H1 (cell line): ENCODE data around the gene TWIST2. TPM values are rescaled to one million over a fixed set of nuclear protein-coding genes. Genes with fewer than 3 reads are reported as not detected.
A peak's percentile ranks its signal among the peaks of the same experiment; 100 is the strongest.

ENCODE experiments used
- CTCF ChIA-PET: fragments of 300-600 bp; sonication (Branson Sonifier 250); formaldehyde crosslinking; loops from one replicate; lab custom pipeline; 2021; ENCODE audit not compliant: partially characterized antibody; lab: Charles Lee
- POLR2A ChIA-PET: fragments of 300-600 bp; sonication (Branson Sonifier 250); formaldehyde crosslinking; loops from one replicate; lab custom pipeline; 2021; ENCODE audit warnings: inconsistent platforms; ENCODE audit not compliant: partially characterized antibody; lab: Charles Lee
- DNase-seq, 2 experiments: peaks; one replicate each; pipeline versions ENCODE4 v3.0.0 to v3.0.0-alpha.2; 2010 to 2022; ENCODE audit warnings: low spot score in 2 of 2, low read depth in 1 of 2, mixed read lengths in 1 of 2
- FAIRE-seq: peaks from 2 replicates; lab custom pipeline; 2011; peaks lifted over from hg19 to GRCh38; lab: Jason Lieb, UNC
- H2AFZ ChIP-seq: 2 replicates; pipeline ENCODE4 v1.8.1; 2012; ENCODE audit warnings: low read length, inconsistent platforms
- H2AK5ac ChIP-seq: 2 replicates; pipeline ENCODE4 v1.6.1; 2013; ENCODE audit warnings: low read depth, low read length
- H2BK120ac ChIP-seq: replicated peaks from 2 replicates; pipeline ENCODE3; 2013; ENCODE audit warnings: low read depth, low read length, inconsistent platforms
- H2BK12ac ChIP-seq: 2 replicates; pipeline ENCODE4 v1.6.1; 2013; ENCODE audit warnings: low read depth, low read length
- H2BK15ac ChIP-seq: 2 replicates; pipeline ENCODE4 v1.6.1; 2013; ENCODE audit warnings: low read length
- H2BK20ac ChIP-seq: 2 replicates; pipeline ENCODE4 v1.6.1; 2013; ENCODE audit warnings: low read length
- H2BK5ac ChIP-seq: 2 replicates; pipeline ENCODE4 v1.6.1; 2013; ENCODE audit warnings: low read depth, low read length
- H3K14ac ChIP-seq: 2 replicates; pipeline ENCODE4 v1.6.1; 2013; ENCODE audit warnings: inconsistent platforms; ENCODE audit not compliant: insufficient read length
- H3K18ac ChIP-seq: 2 replicates; pipeline ENCODE4 v1.6.1; 2013; ENCODE audit warnings: low read length; ENCODE audit errors: extremely low read depth
- H3K23ac ChIP-seq: 2 replicates; pipeline ENCODE4 v1.6.1; 2013; ENCODE audit warnings: inconsistent platforms; ENCODE audit not compliant: insufficient read length
- H3K23me2 ChIP-seq: 2 replicates; pipeline ENCODE4 v1.6.1; 2013; ENCODE audit warnings: low read depth, low read length
- H3K27ac ChIP-seq: 2 replicates; pipeline ENCODE4 v1.6.1; 2011; ENCODE audit warnings: low read depth, low read length, inconsistent platforms
- H3K27me3 ChIP-seq, 4 experiments: replicated peaks in 1 of 4; 1 replicate in 1 of 4; 2 replicates in 3 of 4; pipeline versions ENCODE4 v1.6.1 to v1.8.1; 2011 to 2013; ENCODE audit warnings: low read length in 3 of 4, mild to moderate bottlenecking in 3 of 4, inconsistent platforms in 2 of 4, mixed read lengths in 2 of 4, moderate library complexity in 1 of 4; ENCODE audit not compliant: control insufficient read depth in 3 of 4, insufficient read depth in 3 of 4; ENCODE audit errors: extremely low read depth in 1 of 4
- H3K36me3 ChIP-seq, 4 experiments: 2 replicates each; pipeline versions ENCODE4 v1.6.1 to v1.8.1; 2011 to 2013; ENCODE audit warnings: mild to moderate bottlenecking in 4 of 4, low read length in 3 of 4, moderate library complexity in 2 of 4, control low read depth in 1 of 4, inconsistent platforms in 1 of 4; ENCODE audit not compliant: insufficient read depth in 4 of 4, control insufficient read depth in 2 of 4
- H3K4ac ChIP-seq: replicated peaks from 2 replicates; pipeline ENCODE3; 2013; ENCODE audit warnings: low read length, low read depth, mixed read lengths, inconsistent platforms; ENCODE audit not compliant: insufficient read length
- H3K4me1 ChIP-seq, 4 experiments: replicated peaks in 1 of 4; 1 replicate in 1 of 4; 2 replicates in 3 of 4; pipeline versions ENCODE4 v1.6.1 to v1.8.1; 2011 to 2013; ENCODE audit warnings: low read length in 3 of 4, inconsistent platforms in 2 of 4, mixed read lengths in 1 of 4; ENCODE audit not compliant: insufficient read depth in 4 of 4, control insufficient read depth in 3 of 4
- H3K4me2 ChIP-seq, 2 experiments: 2 replicates each; pipeline versions ENCODE4 v1.6.1 to v1.8.1; 2011 to 2013; ENCODE audit warnings: low read depth in 2 of 2, low read length in 2 of 2, control low read depth in 1 of 2, inconsistent platforms in 1 of 2, mild to moderate bottlenecking in 1 of 2; ENCODE audit not compliant: insufficient read depth in 1 of 2
- H3K4me3 ChIP-seq, 4 experiments: fragments of 200-600, 300-600 bp in 1 of 4; sonication (generic), shearing (Covaris generic), sonication (Bioruptor Twin) in 1 of 4; 2 replicates each; pipeline versions ENCODE4 v1.5.1 to v1.8.1; 2011 to 2016; ENCODE audit warnings: low read length in 4 of 4, low read depth in 3 of 4, control low read depth in 2 of 4, inconsistent platforms in 2 of 4, mild to moderate bottlenecking in 2 of 4, mixed read lengths in 1 of 4, moderate library complexity in 1 of 4; ENCODE audit not compliant: insufficient read depth in 2 of 4; ENCODE audit errors: extremely low read depth in 1 of 4
- H3K56ac ChIP-seq: replicated peaks from 2 replicates; pipeline ENCODE3; 2013; ENCODE audit warnings: low read depth, mild to moderate bottlenecking, mixed read lengths, low read length, inconsistent platforms; ENCODE audit not compliant: insufficient read length
- H3K79me1 ChIP-seq: 2 replicates; pipeline ENCODE4 v1.6.1; 2013; ENCODE audit warnings: low read depth, low read length, control low read depth
- H3K79me2 ChIP-seq, 2 experiments: 2 replicates each; pipeline versions ENCODE4 v1.6.1 to v1.8.1; 2012 to 2013; ENCODE audit warnings: low read length in 2 of 2, mild to moderate bottlenecking in 2 of 2, inconsistent platforms in 1 of 2; ENCODE audit not compliant: insufficient read depth in 2 of 2, control insufficient read depth in 1 of 2
- H3K9ac ChIP-seq, 4 experiments: replicated peaks in 1 of 4; 1 replicate in 1 of 4; 2 replicates in 3 of 4; pipeline versions ENCODE4 v1.6.1 to v1.8.1; 2011 to 2013; ENCODE audit warnings: low read depth in 3 of 4, low read length in 3 of 4, control low read depth in 2 of 4, mild to moderate bottlenecking in 2 of 4, moderate library complexity in 2 of 4, inconsistent platforms in 1 of 4; ENCODE audit errors: extremely low read depth in 1 of 4
- H3K9me3 ChIP-seq, 2 experiments: 2 replicates each; pipeline versions ENCODE4 v1.6.1 to v1.8.1; 2012 to 2013; ENCODE audit warnings: mild to moderate bottlenecking in 2 of 2, moderate library complexity in 2 of 2, control low read depth in 1 of 2, inconsistent platforms in 1 of 2, low read depth in 1 of 2, low read length in 1 of 2, mixed read lengths in 1 of 2; ENCODE audit not compliant: insufficient read depth in 2 of 2
- H4K20me1 ChIP-seq, 2 experiments: replicated peaks in 1 of 2; 2 replicates each; pipeline versions ENCODE3 to v1.8.1; 2011 to 2013; ENCODE audit warnings: inconsistent platforms in 2 of 2, low read length in 2 of 2, mild to moderate bottlenecking in 1 of 2; ENCODE audit not compliant: insufficient read depth in 2 of 2, control insufficient read depth in 1 of 2
- H4K5ac ChIP-seq: 2 replicates; pipeline ENCODE4 v1.6.1; 2013; ENCODE audit warnings: low read length, low read depth, mixed read lengths, inconsistent platforms; ENCODE audit not compliant: insufficient read length
- H4K8ac ChIP-seq: 2 replicates; pipeline ENCODE4 v1.8.0; 2013; ENCODE audit warnings: mild to moderate bottlenecking, moderate library complexity, low read length, inconsistent platforms; ENCODE audit not compliant: insufficient read depth; ENCODE audit errors: extremely low read depth
- H4K91ac ChIP-seq: replicated peaks from 2 replicates; pipeline ENCODE3; 2013; ENCODE audit warnings: low read length, mixed read lengths, inconsistent platforms; ENCODE audit not compliant: insufficient read length
- ASH2L ChIP-seq: fragments of 200-600, 300-600 bp; sonication (generic); IDR thresholded peaks from one replicate; pipeline ENCODE4 v1.7.1; 2017; ENCODE audit warnings: low read length
- CREB1 ChIP-seq: IDR thresholded peaks from 2 replicates; pipeline ENCODE4 v1.6.1; 2012; ENCODE audit warnings: inconsistent platforms
- EP300 ChIP-seq, 2 experiments: IDR thresholded peaks; 1 replicate in 1 of 2; 2 replicates in 1 of 2; pipeline ENCODE4 v1.6.1; 2011 to 2012; ENCODE audit warnings: low read depth in 2 of 2, low read length in 2 of 2, mild to moderate bottlenecking in 2 of 2, borderline replicate concordance in 1 of 2, inconsistent platforms in 1 of 2, moderate library complexity in 1 of 2
- EZH2 ChIP-seq: fragments of 200-600 bp; sonication (generic); IDR thresholded peaks from 2 replicates; pipeline ENCODE4 v1.7.1; 2012; ENCODE audit warnings: low read depth, mild to moderate bottlenecking, moderate library complexity, low read length, inconsistent platforms; ENCODE audit not compliant: severe bottlenecking
- JUN ChIP-seq: IDR thresholded peaks from 2 replicates; pipeline ENCODE4 v1.6.1; 2011; ENCODE audit warnings: low read depth, mild to moderate bottlenecking, improper control_type of control experiment, low read length
- POLR2A ChIP-seq, 2 experiments: IDR thresholded peaks; 1 replicate in 1 of 2; 2 replicates in 1 of 2; pipeline ENCODE4 v1.6.1; 2011; ENCODE audit warnings: low read depth in 2 of 2, low read length in 2 of 2, mild to moderate bottlenecking in 2 of 2; ENCODE audit errors: control extremely low read depth in 1 of 2
- RBBP5 ChIP-seq: IDR thresholded peaks from 2 replicates; pipeline ENCODE4 v1.7.1; 2012; ENCODE audit warnings: low read depth, mild to moderate bottlenecking, inconsistent platforms, low read length, moderate library complexity, borderline replicate concordance
- RFX5 ChIP-seq: IDR thresholded peaks from 2 replicates; pipeline ENCODE4 v1.6.1; 2011; ENCODE audit warnings: low read depth, low read length, improper control_type of control experiment, borderline replicate concordance
- SIN3A ChIP-seq, 2 experiments: IDR thresholded peaks in 1 of 2; conservative IDR thresholded peaks in 1 of 2; 2 replicates each; pipeline ENCODE4 v1.6.1; 2011 to 2012; ENCODE audit warnings: low read length in 2 of 2, improper control_type of control experiment in 1 of 2, low read depth in 1 of 2, mild to moderate bottlenecking in 1 of 2
- SP1 ChIP-seq: IDR thresholded peaks from 2 replicates; pipeline ENCODE4 v1.6.1; 2011; ENCODE audit warnings: low read depth, low read length
- SP2 ChIP-seq: IDR thresholded peaks from 2 replicates; pipeline ENCODE4 v1.6.1; 2012; ENCODE audit warnings: mild to moderate bottlenecking, low read length, inconsistent platforms
- SP4 ChIP-seq: IDR thresholded peaks from 2 replicates; pipeline ENCODE4 v1.6.1; 2012; ENCODE audit warnings: low read length, inconsistent platforms
- SRF ChIP-seq: IDR thresholded peaks from 2 replicates; pipeline ENCODE4 v1.6.1; 2011; ENCODE audit warnings: mild to moderate bottlenecking, low read depth, low read length, moderate library complexity
- TEAD4 ChIP-seq: IDR thresholded peaks from 2 replicates; pipeline ENCODE4 v1.6.1; 2012; ENCODE audit warnings: low read depth, low read length, inconsistent platforms, mixed read lengths
- WGBS, 2 experiments: shearing (Covaris generic) in 1 of 2; methylation state at CpG; one replicate each; pipeline versions ENCODE4 v1.1.6 to v1.1.7; 2013 to 2015; ENCODE audit warnings: low lambda C conversion rate in 2 of 2, mixed read lengths in 2 of 2, inconsistent platforms in 1 of 2, low coverage in 1 of 2, missing lambda C conversion rate in 1 of 2; ENCODE audit not compliant: insufficient replicate concordance in 2 of 2, insufficient coverage in 1 of 2, insufficient read length in 1 of 2; ENCODE audit errors: extremely low coverage in 1 of 2, missing lambda C conversion rate in 1 of 2; 5-methylcytosine and 5-hydroxymethylcytosine counted together
- polyA plus RNA-seq, 7 experiments: library from polyadenylated mRNA; depleted of rRNA in 3 of 7; stranded (reverse) in 5 of 7; unstranded in 2 of 7; fragments of >200 nt in 5 of 7; fragments of 200-250 nt in 2 of 7; gene quantifications; 1 replicate in 5 of 7; 2 replicates in 1 of 7; 4 replicates in 1 of 7; pipeline versions ENCODE4 v1.2.1 to v1.2.3, GENCODE V29; 2011 to 2013; ENCODE audit warnings: missing spikeins in 2 of 7, mixed read lengths in 2 of 7
- total RNA-seq: library from RNA; stranded (reverse); fragmentation: NEBNext Ultra II Directional; extraction: Animal tissue kit (Norgen Biotek cat#: 25700); gene quantifications from 2 replicates; pipeline ENCODE4 v1.2.1, GENCODE V29; 2021
- TF ChIP-seq, protein P1 (sequence below): IDR thresholded peaks from 2 replicates; pipeline ENCODE4 v1.6.1; 2011; ENCODE audit warnings: low read depth, mild to moderate bottlenecking, low read length; ENCODE audit not compliant: insufficient read depth

Gene TWIST2
- total and polyA plus RNA-seq, 2 of the 8 experiments (the other 6 are each of a cell fraction or from before 2014, with no cell fraction given) = 2.6 to 4.3 TPM

DNA sequence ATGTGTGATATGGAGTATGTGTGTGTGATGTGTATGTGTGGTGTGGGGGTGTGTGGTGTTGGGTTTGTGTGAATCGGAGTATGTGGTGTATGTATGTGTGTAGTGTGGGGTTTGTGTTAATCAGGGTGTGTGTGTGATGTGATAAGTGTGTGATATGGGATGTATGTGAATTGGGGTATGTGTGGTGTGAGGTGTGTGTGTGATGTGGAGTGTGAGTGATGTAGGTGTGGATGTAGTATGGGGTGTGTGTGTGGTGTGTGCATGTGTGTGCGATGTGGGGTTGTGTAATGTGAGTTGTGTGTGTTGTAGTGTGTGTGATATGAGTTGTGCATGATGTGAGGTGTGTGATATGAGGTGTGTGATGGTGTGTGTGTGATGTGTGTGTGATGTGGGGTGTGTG is 54.4 kb downstream of the TWIST2 start:
- Histone ChIP-seq H4K20me1 (peaks cover 0 to 9% of the 10 kb centered on the region in 2 experiments), H2BK120ac (no peak overlapping the region), H3K36me3 (no peaks in the 10 kb centered on the region), H2BK20ac (no peak overlapping the region), H3K23me2 (peaks cover 23% of the 10 kb centered on the region; the same call in 1 of the 2 replicates), H3K56ac (peak overlapping the region; percentile 99), H2BK15ac (no peak overlapping the region), H2BK12ac (no peak overlapping the region), H3K27me3 (no peaks in the 10 kb centered on the region), H3K14ac (no peak overlapping the region), H3K9me3 (no peaks in the 10 kb centered on the region), H3K4me2 (no peak overlapping the region), H3K23ac (no peak overlapping the region), H3K79me1 (no peaks in the 10 kb centered on the region), H3K4ac (no peak overlapping the region), H3K4me1 (no peaks in the 10 kb centered on the region), H4K91ac (no peak overlapping the region), H3K9ac (no peak overlapping the region), H3K79me2 (no peaks in the 10 kb centered on the region), H3K4me3 (no peak overlapping the region), H2BK5ac (no peak overlapping the region), H4K8ac (no peak overlapping the region; the same call in 1 of the 2 replicates), H3K18ac (no peak overlapping the region), H2AK5ac (no peak overlapping the region; the same call in 1 of the 2 replicates), H3K27ac (0 out of 2 replicates have a peak overlapping the region, but pooled peaks have one; percentile 10), H4K5ac (no peak overlapping the region), H2AFZ (no peak overlapping the region)
- 77 to 100% methylated on average over 2 of the region's 2 CpGs for WGBS, 2 experiments
- DNase-seq (no peak), FAIRE-seq (no peak)
- ChIA-PET CTCF (no interaction called here), POLR2A (no interaction called here)
- no peak for TF ChIP-seq EZH2
- TF ChIP-seq TEAD4 = no peak
- no peak for TF ChIP-seq SRF
- TF ChIP-seq SP1 = no peak
- no peak for TF ChIP-seq POLR2A (IDR thresholded peaks at IDR 0.05; ENCODE audit: control extremely low read depth in 1 of 2, low read depth in 2 of 2, low read length in 2 of 2)
- TF ChIP-seq RFX5 = no peak
- TF ChIP-seq EP300 (IDR thresholded peaks at IDR 0.05; ENCODE audit: borderline replicate concordance in 1 of 2, low read depth in 2 of 2, low read length in 2 of 2) = no peak
- TF ChIP-seq RBBP5 = no peak
- no peak for TF ChIP-seq SP2
- no peak for TF ChIP-seq ASH2L
- TF ChIP-seq, protein P1, sequence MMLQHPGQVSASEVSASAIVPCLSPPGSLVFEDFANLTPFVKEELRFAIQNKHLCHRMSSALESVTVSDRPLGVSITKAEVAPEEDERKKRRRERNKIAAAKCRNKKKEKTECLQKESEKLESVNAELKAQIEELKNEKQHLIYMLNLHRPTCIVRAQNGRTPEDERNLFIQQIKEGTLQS = no peak
- TF ChIP-seq CREB1 = no peak
- no peak for TF ChIP-seq JUN
- no peak for TF ChIP-seq SIN3A (conservative IDR thresholded peaks at IDR 0.05 in 1 of 2, IDR thresholded peaks at IDR 0.05 in 1 of 2; ENCODE audit: low read depth in 1 of 2, low read length in 2 of 2)
- TF ChIP-seq SP4 = no peak
